Fibroblast of gingiva (primary cell): ENCODE measurements around the gene ECT2L.

Source experiments
- DNase-seq: peaks from one replicate; pipeline ENCODE4 v3.0.0-alpha.2; 2011; ENCODE audit warnings: low read depth

The ECT2L gene

GRCh38 chr6:138857775-138858174, 61.9 kb downstream of the ECT2L start:
- no peak for DNase-seq

- no peak for DNase-seq
Observed at GRCh38 chr6:138862456-138862855, 66.6 kb downstream of the ECT2L start.

- no peak for DNase-seq
Observed at GRCh38 chr6:138863321-138863720, 67.4 kb downstream of the ECT2L start.

- DNase-seq: no peak
Observed at GRCh38 chr6:138864343-138864890, 68.5 kb downstream of the ECT2L start.

- DNase-seq: no peak
Observed at GRCh38 chr6:138865480-138866109, 69.7 kb downstream of the ECT2L start.

- DNase-seq: no peak
Observed at GRCh38 chr6:138868181-138868580, 72.3 kb downstream of the ECT2L start.

GRCh38 chr6:138869398-138869797, 73.5 kb downstream of the ECT2L start:
- no peak for DNase-seq

- no peak for DNase-seq
Observed at GRCh38 chr6:138873191-138873590, 77.3 kb downstream of the ECT2L start.

- DNase-seq: no peak
Observed at GRCh38 chr6:138882369-138883017, 86.6 kb downstream of the ECT2L start.

- DNase-seq: no peak
Observed at GRCh38 chr6:138885156-138885819, 89.4 kb downstream of the ECT2L start.

GRCh38 chr6:138891255-138891986, 95.5 kb downstream of the ECT2L start:
- DNase-seq: no peak

- DNase-seq: no peak
Observed at GRCh38 chr6:138896104-138896756, 100.3 kb downstream of the ECT2L start.

GRCh38 chr6:138897031-138897430, 101.1 kb downstream of the ECT2L start:
- no peak for DNase-seq

- DNase-seq: no peak
Observed at GRCh38 chr6:138907167-138907566, 111.3 kb downstream of the ECT2L start.

GRCh38 chr6:138909511-138909910, 113.6 kb downstream of the ECT2L start:
- DNase-seq: no peak

- DNase-seq: no peak
Observed at GRCh38 chr6:138909975-138910374, 114.1 kb downstream of the ECT2L start.

- DNase-seq: no peak
Observed at GRCh38 chr6:138912308-138912707, 116.4 kb downstream of the ECT2L start.

GRCh38 chr6:138914701-138915100, 118.8 kb downstream of the ECT2L start:
- DNase-seq: no peak

GRCh38 chr6:138920906-138921305, 125.0 kb downstream of the ECT2L start:
- DNase-seq: no peak

- no peak for DNase-seq
Observed at GRCh38 chr6:138923561-138923960, 127.7 kb downstream of the ECT2L start.

GRCh38 chr6:138925806-138926205, 129.9 kb downstream of the ECT2L start:
- no peak for DNase-seq

- DNase-seq: no peak
Observed at GRCh38 chr6:138926579-138926978, 130.7 kb downstream of the ECT2L start.
